Measurements from ENCODE around the gene MTARC2.

Gene MTARC2

DNA sequence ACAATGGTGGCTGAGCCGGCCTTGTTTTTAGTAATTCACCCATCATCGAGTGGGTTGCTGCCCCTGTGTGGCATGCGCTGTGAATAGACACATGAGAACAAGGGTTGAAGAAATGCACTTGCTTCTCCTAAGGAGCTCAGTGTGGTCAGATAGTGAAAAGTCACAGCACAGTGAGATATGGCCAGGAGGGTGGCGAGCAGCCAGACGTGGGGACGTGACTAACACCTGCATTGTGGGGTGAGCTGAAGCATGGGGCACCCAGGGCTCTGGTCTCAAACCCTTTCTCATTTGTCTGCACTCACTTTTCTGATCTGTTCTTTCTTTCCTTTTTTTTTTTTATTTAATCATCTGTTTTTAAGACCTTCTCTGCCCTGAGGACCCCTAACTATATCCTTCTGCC is 52.1 kb downstream of the MTARC2 start:
- DNase-seq (ENCODE audit: low read depth, low spot score) = no peak

DNA sequence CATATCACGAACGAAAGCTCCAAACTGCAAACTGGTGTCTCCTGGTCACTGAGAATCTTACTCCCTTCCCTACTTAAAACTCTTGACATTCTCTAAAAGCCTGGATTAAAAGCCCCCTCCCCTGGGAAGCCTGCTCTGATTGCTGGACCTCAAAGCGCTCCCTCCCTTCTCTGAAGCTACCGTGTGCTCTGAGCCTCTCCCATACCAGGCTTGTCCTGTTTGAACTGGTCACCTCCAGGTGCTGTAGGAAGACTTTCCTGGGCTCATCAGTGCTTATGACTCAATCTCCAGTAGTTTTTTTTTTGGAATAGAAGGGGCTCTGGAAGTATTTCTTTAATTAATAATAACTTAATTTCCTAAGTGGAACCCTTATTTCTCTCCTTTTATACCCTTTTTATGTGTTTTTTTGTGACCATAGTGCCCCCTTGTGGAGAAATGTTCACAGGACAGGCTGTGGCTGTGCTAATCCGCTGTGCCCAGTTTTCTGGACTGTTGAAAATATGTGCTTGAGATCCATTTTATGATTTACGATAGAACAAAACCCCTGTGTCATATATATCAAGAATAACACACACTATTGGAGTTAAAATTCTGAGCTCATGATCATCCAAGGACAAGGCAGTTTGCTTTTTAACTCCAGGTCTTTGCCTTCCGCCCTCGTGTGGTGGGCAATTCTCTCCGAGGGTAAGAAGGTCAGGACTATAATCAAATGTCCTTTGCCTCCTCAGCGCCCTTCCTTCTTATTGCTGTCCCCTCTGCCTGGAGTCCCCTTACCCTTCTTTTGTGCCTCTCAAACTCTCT is 55.5 kb downstream of the MTARC2 start:
- DNase-seq (ENCODE audit: low read depth, low spot score) = no peak

DNA sequence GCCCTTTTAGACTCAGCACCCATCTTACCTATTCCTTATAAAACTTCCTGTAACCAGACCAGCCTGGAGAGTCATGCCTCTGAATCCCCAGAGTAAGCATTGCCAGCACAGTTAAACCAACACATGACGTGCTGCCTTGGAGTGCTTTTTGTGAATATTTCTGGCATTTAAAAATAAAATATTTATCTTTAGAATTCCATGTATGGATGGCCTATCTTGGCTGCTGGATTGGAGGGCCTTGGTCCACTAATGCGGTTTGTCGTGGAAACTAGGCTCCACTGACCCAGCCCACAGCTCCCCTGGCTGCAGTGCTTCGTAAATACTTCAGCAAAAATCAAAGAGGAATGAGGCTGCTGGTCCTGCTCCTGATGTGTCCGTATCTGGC is 56.1 kb downstream of the MTARC2 start:
- no peak for DNase-seq (ENCODE audit: low read depth, low spot score)

DNA sequence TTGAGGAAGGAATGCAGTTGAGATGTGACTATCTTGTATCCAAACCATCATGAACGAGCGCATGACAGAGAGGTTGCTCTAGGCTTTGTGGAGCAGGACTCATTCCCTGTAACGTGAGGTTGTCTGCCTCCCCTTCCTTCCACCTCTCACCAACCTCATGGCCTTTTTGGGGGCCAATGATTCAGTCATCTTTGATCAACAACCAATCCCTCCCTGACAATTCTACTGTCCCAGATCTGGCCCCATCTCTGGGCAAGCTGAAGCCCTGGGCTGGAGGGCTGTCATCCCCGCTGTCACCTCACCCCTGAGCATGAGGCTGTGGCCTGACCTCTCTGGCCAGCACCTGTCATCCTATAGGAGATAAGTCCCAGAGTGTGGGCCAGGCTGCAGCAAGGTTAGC is 58.3 kb downstream of the MTARC2 start:
- DNase-seq (ENCODE audit: low read depth, low spot score) = no peak

DNA sequence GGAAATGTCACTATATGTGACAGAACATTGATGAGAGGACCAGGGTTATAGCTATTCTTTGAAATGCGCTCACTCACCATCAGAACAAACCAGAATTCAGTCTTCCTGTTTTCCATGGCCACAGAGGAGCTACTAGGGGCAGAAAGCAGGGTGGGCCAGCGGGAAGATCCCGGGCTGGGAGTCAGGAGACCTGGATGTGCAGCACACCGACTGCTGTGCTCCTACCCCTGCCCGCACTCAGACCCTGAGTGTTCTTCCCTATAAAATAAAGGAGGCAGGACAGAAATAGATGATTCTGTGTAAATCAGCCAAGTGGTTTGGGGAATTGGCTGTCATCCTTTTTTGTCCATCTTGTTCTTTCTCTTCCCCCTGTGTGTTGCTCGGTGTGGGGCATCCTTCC is 59.6 kb downstream of the MTARC2 start:
- DNase-seq (ENCODE audit: low read depth, low spot score) = no peak

DNA sequence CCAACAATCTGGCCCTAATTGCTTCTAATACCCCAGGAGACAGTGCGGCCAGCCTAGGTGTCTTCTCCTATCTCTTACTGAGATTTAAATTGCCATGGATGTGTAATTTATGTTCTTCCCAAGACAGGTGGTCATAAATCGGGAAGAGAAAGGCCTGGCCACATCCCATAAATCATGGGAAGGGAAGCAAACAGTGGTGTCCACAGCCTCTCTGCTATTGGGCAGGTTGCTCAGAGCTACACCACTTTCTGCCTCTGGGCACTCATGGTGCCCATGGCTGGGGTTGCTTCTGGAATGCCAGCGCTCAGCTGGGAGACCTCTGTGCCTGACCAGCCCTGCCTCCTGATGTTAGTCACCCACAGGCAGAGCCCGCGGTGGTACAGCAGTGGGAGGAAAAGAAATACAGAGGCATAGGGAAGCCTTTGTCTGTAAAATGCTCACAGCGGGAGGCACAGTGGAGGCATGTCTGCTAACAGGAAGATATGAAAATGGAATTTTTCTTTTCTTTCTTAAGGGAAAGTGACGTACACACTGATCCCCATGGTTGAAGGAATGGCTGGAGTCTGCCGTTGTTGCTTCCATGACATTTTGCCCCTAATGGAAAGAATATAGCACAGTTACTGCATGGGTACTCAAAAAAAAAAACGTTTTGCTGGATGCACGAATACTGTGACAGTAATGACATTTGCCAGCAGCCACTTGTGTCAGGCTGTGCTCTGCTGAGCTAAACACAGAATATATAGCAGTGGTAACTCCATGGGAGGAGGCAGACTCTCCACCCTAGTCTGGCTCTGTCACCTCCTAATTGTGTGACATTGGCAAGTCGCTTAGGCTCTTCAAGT is 60.4 kb downstream of the MTARC2 start:
- DNase-seq (ENCODE audit: low read depth, low spot score) = no peak

DNA sequence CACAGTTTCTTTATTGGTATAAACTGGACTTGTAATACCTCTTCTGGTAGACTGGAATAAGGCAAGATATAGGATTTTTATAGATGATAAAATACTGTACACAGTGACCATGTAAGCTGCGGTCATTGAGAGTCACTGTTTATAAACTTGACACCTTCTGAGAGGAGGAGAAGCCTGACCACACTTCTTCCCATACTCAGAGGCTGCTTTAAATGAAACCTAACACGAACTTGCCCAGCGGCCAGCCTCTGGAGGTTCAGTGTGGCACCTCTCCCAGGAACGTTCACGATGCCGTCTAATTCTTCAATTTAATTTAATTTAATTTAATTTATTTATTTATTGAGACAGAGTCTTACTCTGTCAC is 61.0 kb downstream of the MTARC2 start:
- DNase-seq (ENCODE audit: low read depth, low spot score) = no peak

DNA sequence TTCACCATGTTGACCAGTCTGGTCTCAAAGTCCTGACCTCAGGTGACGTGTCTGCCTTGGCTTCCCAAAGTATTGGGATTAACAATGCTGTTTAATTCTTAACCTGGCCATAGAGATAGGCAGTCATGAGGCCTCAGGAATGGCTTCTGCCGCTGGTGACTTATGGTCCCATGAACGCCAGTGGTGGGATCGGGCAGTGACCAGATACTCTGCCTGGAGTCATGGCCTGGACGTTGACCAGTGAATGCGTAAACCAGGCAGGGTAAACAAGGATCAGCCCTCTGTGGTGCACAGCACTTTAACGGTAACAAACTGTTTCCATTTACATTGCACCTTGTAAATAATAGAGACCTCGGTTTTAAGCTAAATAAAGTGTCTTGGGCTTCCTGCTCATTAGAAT is 61.6 kb downstream of the MTARC2 start:
- no peak for DNase-seq (ENCODE audit: low read depth, low spot score)

DNA sequence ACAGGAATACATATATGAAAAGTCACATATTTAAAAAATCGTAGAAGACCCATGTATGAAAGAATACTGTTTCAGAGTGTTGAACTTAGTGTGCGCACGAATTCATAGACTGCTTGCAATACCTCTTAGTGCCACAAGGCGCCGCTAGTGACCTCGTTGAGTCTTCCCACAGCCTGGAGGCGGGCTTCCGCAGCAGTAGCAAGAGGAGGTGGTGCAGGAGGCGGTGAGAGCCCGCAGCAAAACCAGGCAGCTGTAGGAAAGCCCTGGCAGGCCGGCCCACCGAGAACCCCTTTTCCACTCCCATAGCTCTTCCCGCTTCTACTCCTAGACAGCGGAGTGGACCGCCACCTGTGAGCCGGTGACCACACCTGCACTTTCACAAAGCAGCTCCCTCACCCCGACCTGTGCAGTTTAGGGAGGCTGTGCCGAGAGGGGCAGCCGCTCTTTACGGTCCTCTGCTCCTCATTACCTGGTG is 62.1 kb downstream of the MTARC2 start:
- no peak for DNase-seq (ENCODE audit: low read depth, low spot score)

DNA sequence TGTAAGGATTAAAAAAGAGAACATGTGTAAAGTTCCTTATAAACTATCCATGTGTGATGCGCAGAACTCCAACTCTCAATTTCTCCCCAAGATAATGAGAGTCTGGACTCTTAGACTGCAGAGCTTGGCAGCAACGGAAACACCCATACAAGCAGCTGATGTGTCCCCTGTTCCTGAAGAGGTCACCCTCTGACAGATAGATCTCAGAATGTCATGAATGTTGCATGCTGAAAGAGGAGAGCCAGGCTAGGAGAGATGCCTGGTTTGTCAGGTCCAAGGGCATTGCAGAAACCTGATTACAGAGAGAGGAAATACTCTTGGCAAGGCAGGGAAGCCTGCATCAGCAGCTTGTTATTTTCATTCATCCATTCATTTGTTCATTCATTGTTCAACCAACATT is 62.8 kb downstream of the MTARC2 start:
- DNase-seq (ENCODE audit: low read depth, low spot score) = no peak

DNA sequence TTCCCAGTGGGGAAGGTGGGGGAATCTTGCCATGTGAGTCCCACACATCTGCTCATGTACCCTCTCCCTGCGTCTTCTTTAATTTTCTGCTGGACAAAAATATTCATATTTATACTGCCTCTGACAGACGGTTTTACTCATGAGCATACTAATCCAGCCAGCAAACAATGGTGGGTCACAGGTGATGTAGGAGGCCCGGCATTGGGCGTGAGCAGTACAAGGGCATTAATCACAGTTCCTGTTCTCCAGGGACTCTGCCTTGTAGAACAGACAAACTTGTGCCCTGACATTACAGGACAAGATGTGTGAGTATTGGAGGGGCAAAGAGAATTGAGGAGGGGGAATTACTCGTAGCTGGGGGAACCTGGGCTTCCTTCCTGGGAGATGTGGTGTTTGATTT is 63.6 kb downstream of the MTARC2 start:
- DNase-seq (ENCODE audit: low read depth, low spot score) = no peak

DNA sequence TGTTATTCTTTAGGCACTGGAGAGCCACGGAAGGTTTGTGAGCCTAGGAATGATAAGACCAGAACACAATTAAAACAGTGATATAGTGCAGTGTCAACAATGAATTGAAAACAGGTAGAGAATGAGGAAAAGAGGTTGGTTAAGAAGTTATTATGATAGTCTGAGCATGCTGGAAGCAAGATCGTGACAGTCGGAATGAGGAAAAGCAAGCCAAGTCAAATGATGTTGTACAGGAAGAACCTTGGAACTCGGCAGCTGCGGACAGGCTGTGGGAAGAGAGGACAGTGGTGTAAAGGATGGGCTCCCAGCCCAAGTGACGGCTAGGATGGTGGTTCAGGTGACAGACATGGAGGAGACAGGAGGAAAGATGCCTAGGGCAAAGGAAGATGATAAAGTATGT is 64.2 kb downstream of the MTARC2 start:
- DNase-seq (ENCODE audit: low read depth, low spot score) = no peak

DNA sequence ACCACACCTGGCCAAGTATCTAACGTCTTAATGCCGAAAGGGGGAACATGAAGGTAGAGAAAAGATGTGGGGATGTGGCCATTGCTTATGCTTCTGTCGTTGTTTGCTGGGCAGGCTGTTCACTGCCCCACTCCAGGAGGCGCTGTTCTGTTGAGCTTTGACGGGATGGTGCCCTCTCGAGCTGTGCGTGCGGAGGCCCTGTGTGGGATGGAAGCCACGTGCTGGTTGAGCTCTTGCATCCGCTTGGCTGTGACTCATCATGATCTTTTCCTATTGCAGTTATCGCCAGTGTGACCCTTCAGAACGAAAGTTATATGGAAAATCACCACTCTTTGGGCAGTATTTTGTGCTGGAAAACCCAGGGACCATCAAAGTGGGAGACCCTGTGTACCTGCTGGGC is 64.9 kb downstream of the MTARC2 start:
- DNase-seq (ENCODE audit: low read depth, low spot score) = no peak

DNA sequence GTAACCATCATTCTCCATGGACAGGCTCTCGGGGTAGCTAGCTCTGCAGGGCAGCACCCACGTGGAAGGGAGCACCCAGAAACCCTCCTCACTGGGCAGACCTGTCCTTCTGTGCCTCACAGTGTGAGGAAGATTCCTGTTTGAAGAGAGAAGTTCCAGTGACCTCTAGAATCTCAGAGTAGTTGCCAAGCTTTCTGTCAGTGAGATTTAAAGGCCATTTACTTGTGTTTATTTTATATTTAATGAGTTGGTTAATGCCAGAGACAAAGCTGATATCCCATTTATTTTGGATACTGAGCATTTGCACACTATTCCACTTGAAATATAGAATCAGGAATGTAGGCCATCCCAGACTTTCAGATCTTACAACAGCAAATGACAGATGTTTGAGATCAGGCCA is 67.3 kb downstream of the MTARC2 start:
- DNase-seq (ENCODE audit: low read depth, low spot score) = no peak

DNA sequence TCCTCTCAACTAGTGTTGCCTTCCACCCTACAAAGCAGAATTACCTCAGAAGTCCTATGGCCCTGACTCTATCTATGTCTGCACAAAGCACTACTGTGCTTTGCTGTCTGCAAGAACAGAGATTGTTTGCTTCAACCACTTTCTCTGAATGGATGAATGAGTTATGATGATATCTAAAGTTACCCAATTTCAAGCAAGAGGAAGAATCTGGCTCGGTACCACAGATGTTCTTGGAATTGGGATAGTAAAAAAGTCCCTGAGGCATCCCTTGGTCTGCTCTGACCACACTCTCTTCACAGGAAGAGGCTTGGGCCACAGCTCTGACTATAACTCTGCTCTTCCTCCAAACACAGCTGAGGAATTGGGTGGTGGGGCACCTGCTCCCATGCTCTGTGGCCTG is 69.8 kb downstream of the MTARC2 start:
- DNase-seq (ENCODE audit: low read depth, low spot score) = no peak

DNA sequence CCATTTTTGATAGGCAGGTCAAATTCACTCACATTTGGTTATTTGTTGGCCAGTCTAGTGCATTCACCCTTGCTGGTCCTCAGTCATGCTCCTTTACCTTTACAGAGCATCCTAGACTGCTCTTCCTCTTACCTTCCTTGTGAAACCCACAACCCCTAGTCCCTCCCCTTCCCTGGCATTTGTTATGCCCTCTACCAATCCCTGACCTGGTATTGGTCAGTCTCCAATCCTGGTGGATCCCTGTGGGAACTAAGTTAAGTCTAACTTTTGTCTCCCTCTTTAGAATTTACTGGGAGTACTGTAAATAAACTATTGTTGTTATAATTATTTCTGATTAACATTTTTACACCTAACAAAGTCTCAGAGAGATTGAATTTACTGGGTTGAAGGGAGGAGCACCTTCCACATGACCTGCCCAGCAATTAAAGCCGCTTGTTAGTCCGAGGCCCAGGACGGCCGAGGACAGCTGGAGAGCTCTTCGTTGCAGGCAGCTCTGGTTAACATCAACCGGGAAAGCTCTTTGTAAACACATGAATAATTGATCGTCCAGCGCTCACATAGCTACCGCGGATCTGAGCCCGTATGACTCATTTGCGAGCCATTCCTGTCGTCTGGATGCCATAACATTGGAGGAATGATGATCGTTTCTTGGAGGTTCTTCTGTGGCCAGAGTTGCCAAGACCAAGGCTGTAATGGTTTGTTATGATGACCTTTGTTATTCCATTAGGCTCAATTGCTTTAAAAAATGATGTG is 70.5 kb downstream of the MTARC2 start:
- no peak for DNase-seq (ENCODE audit: low read depth, low spot score)

DNA sequence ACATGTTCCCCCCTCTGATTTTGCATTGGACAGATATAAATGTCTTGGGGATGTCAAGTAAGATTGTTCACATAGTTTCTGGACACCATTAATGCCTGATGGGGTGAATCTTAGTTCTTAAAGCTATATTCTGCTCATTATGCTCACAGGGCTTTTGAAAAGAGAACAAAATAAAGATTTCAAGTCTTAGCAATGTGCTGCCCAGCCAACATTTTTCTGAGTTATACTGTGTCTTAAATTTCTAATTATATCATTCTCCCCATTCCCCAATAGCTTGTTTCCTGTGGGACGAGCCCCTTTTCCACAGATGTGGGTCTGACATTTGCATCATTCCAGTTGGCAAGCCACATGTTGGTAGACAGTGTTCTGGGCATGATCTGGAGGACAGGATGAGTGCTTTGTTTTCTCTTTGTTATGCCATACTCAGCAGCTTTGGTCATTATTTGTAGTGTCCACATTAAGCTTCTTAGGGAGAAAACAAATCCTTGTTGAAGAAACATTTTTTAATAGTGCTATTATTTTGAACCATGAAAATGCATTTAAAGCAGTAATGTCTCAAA is 71.4 kb downstream of the MTARC2 start:
- DNase-seq (ENCODE audit: low read depth, low spot score) = no peak

DNA sequence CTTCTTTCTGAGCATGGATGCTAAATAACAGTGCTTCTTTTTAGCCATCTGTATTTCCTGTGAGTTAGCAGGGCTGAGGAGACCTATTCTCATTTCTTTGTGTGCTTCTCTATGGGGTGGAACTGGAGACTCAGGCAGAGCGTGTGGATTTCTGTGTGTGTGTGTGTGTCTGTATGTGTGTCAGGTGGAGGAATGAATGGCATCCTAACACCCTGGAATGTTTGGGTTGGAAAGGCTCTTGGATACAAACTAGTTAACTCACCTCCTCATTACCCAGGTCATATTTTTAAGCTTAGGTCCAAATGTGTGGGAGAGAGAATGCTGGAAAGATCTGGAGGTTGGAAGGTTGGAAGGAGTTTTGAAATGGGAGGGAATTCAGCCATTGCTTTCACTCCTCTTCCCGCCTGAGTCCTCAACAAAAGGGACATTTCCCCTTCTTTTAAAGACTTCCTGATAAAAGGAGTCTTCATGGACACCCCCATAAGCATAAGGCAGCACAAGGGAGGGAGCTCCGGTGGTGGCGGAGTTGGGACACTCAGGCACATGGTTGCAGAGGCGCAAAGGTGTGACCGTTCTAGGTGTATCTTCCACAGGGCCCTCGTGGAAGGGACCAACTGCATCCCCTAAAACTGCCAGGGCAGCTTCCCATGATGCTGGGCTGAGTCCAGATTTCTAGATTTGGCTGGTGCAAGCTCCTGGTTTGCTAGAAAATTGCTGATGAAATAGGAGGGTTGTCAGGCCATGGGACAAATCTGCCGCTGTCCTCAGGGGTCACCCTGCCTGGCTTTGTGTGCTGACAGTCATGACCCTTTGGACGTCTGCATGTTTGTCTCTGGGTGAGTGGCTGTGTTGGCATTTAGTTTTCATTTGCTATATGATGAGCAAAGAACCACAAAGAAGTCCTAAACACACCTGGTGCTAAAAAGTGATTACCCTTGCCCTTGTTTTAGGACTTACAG is 76.2 kb downstream of the MTARC2 start:
- no peak for DNase-seq (ENCODE audit: low read depth, low spot score)

DNA sequence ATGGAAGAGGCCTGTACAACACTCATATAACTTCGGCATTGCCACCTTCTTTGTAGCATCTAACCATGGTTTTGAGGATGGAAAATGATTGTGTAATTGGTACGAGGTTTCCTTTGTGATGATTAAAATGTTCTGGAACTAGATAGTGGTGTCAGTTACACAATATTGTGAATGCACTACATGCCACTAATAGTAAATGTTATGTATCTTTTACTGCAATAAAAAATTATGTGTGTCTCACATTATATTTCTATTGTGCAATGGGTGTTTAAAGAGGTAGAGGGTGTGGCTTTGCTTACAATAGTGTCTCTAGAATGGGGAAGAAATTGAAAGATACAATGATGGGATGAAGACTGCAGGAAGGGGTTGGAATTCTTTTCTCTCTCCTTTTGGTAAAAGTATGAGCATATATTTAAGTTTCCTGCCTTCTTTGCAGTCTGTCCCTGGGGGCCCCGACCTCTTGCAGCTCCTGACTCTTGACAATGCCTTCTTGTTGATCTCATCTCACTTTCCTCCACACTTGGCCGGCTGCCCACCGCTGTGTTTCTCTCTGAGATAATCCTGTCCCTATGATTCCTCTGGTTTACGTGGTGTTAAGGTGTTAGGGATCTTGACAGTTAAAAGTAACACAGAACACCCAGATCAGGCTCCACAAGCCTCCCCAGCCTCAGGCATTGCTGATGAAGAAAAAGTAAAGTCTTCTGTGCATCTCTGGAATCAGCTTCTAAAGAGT is 77.9 kb downstream of the MTARC2 start:
- no peak for DNase-seq (ENCODE audit: low read depth, low spot score)

DNA sequence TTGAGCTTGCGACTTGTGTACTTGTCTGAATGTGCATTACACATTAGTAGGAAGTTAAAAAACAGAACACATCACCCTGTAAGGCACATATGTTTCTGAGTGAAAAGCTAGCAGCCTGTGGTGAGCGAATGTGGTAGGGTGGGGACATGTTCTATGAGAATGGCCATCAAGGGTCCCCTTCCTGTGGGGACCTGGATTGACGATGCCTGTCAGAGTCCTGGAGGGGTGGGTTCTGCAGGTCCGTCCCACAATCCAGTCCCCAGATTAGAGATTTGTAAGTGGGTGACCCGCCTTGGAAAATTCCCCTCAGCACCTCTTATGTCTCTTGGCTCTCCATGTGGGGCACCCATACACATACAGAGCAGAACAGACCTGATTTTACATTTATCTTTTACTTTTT is 78.6 kb downstream of the MTARC2 start:
- no peak for DNase-seq (ENCODE audit: low read depth, low spot score)
